Measurements from ENCODE around the gene NELFB.
A peak's percentile ranks its signal among the peaks of the same experiment; 100 is the strongest.
"Not testable (repeated sequence)": the region's sequence is repeated elsewhere in the genome, so short reads cannot be mapped to it uniquely, and the experiment has no call there.

The NELFB gene

DNA sequence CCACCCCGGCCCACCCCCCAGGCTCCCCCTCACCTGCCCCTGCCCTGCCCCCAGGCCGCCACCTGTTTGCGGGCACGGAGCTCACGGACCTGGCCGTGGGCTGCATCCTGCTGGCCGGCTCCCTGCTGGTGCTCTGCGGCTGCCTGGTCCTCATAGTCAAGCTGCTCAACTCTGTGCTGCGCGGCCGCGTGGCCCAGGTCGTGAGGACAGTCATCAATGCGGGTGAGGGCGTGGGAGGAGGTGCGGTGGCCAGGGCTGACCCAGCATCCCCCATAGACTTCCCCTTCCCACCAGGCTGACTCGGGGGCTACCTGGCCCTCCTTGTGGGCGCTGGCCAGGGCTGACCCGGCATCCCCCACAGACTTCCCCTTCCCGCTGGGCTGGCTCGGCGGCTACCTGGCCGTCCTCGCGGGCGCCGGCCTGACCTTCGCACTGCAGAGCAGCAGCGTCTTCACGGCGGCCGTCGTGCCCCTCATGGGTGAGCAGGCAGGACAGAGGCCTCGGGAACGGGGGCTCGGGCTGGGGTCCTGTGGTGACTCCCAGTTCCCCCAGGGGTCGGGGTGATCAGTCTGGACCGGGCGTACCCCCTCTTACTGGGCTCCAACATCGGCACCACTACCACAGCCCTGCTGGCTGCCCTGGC, 21.0 kb upstream of the NELFB start:
- no peak for DNase-seq

DNA sequence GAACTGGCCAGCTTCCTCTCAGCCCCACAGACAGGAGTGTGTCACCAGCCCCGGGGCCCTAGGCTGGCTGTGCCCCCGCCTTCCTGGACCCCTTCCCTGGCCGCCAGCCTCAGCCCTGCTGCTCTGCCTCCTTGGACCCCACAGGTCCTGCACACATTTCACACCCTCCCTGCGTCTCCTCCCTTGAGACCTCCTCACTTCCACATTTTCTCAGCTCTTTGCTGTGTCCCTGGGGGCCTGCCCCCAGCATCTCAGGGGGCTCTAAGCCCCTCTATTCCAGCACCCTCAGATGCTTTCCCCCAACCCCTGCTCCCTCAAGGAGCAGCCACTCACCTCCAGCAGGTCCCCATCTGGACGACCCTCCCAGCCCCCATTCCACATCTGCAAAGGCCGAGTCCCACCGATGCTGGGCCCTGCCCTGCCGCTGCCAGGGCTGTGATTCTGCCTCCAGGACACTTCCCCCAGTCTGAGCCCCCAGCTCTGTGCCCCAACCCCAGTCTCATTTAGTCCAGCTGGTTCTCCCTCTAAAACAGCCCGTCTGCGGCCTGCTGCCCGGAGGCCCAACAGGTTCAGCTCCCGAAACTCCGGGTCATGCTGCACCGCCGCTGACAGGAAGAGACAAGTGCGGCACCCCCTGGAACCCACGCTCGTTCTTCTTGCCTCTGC, 20.2 kb upstream of the NELFB start:
- no peak for DNase-seq

DNA sequence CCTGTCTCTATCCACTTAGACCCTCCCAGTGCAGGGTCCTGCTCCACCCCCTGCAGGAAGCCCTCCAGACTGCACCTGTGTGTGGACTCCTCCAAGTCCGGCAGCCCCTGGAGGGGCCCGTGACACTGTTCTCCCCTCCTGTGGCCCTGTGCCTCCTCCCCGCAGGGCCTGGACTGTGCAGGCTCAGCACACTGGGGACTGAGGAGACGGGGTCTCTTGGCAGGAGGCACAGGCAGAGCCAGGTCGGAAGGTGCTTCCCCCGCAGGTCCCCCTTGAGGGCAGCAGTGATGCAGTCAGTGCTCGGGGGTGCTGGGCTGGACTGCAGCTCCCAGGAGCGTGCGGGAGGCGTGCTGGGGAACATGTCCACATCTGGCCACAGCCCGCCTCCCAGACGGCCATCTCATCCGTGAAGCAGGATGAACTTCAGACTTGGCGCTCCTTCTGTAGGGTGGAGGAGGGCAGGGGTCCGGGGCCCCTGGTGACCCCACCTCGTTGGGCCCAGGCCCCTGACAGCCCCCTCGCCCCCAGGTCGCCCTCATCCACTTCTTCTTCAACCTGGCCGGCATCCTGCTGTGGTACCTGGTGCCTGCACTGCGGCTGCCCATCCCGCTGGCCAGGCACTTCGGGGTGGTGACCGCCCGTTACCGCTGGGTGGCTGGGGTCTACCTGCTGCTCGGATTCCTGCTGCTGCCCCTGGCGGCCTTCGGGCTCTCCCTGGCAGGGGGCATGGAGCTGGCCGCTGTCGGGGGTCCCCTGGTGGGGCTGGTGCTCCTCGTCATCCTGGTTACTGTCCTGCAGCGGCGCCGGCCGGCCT, 19.5 kb upstream of the NELFB start:
- no peak for DNase-seq

DNA sequence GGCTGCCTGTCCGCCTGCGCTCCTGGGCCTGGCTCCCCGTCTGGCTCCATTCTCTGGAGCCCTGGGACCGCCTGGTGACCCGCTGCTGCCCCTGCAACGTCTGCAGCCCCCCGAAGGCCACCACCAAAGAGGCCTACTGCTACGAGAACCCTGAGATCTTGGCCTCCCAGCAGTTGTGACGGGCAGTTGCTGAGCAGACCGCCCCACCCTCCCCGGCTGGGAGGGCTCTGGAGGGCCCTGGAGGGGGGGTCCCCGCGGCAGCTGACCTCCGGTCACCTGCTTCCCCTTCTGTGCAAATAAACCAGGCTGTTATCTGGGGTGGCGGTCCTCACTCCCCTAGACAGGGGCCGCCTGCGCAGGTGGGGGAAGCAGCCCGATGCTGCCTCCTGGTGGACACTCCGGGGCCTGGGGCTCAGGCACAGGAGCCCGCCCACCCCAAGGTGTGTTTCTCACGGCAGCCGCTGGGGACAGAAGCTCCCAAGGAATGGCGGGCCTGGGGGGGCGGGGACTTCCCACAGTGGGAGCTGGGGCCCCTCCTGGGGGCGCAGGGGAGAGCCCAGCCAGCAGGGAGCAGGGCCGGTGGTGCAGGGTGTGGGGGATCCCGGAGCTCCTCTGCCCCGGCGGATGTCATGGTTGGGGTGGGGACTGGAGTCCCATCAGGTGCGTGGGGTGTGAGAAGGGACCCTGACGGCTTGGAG, 18.7 kb upstream of the NELFB start:
- peak in 51 of 56 donors; percentile 26 to 86 (median 61) for DNase-seq

DNA sequence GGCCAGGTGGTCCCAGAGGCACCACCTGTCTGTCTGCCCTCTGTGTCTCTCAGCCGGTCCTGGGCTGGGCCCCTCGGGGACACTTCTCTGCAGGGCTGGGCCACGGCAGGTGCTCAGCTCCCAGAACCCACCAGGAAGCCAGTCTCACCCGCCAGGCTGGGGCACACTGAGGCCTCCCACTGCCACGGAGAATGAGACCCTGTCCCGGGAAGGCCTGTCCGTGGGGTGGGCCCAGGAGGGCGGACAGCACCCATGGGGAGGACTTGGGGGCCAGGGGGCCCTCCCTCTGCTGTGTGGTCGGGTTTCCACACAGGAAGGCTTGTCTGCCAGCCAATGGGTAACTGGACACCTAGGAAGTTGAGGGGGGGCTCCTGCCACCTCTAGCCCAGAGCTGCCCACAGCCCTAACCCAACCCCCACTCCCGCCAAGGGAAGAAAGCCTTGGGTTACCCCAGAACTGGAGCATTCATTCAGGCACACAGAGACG, 18.1 kb upstream of the NELFB start:
- DNase-seq: peak in 1 of 56 donors; percentile 36

DNA sequence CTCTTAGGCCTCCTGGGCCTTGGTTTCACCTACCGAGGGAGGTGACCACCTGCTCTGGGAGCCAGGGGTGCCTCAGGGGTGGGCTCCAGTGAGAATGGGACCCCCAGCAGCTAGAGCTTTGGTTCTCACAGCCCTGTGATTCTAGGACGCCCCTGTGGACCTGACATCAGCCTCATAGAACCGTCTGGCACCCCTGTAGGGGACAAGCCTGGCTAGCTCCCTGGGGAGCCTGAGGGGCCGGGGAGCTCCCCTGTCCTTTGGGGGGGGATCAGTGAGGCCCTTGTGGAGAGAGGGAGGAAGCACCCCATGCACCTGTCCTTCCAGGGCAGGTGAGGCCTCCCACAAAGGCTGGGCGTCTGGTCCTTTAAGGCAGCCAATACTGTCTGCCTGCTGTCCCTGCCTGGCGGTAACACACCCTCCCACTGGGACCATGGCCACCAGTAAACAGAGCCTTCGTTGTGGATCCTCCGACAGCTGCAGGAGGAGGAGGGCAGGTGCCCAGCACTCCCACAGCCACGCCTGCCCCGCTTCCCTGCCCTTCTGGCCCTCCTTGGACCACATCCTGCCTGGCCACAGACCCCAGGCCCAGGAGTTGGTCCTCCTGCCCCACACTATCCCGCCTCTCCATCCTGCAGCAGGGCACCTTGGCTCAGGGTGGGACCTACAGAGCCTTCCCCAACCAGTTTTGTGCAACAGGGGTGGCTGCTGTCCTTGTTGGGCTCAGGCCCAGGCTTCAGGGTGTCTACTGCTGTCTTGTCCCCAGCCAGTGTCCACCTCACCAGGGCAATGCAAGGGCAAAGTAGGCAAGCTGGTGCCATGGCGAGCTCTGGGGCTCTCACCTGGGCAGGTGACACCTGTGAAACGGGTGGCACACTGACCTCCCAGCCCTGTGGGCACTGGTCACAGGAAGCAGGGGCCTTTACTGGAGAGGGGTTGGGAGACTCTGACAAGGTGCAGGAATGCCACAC, 17.1 kb upstream of the NELFB start:
- peak in 47 of 56 donors; percentile 14 to 90 (median 56) for DNase-seq

DNA sequence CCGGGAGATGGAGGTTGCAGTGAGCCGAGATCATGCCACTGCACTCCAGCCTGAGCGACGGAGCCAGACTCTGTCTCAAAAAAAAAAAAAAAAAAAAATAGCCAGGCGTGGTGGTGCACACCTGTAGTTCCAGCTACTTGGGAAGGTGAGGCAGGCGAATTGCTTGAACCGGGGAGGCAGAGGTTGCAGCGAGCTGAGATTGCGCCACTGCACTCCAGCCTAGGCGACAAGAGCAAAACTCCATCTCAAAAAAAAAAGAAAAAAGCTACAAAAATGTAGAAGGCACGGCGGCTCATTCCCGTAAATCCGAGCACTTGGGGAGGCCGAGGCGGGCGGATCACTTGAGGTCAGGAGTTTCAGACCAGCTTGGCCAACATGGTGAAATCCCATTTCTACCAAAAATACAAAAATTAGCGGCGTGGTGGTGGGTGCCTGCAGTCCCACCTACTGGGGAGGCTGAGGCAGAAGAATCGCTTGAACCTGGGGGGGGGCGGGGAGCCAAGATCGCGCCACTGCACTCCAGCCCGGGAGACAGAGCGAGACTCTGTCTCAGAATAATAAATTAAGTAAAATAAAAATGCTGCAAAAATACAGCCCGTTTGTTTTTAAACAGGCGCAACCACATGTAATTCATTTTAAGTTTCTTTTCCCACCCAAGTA, 15.5 kb upstream of the NELFB start:
- DNase-seq: not testable (repeated sequence)

DNA sequence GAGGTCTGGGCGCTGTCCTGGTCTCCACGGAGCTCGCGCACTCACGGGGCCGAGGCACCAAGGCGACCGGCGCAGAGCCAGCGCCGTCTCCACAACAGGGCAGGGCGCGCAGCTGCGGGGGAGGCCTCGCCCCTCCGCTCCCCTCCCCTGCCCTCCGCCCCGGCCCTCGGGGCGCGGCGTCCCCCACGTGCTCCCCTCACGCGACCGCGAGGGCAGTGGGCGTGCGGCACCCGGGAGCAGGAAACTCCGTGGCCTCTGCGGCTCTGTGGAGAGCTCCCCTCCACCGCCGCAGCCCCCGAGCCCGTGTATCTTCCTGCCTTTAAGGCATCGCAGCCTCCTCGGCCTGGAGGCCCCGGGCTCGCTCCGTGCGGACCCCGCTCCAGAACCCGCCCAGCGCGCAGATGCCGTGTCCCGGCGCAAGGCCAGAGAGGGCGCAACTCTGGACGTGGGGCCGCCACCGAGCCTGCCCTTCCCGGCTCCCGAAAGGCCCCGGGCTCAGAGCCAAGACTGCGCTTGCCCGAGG, 14.7 kb upstream of the NELFB start:
- peak in 50 of 56 donors; percentile 24 to 88 (median 72) for DNase-seq

DNA sequence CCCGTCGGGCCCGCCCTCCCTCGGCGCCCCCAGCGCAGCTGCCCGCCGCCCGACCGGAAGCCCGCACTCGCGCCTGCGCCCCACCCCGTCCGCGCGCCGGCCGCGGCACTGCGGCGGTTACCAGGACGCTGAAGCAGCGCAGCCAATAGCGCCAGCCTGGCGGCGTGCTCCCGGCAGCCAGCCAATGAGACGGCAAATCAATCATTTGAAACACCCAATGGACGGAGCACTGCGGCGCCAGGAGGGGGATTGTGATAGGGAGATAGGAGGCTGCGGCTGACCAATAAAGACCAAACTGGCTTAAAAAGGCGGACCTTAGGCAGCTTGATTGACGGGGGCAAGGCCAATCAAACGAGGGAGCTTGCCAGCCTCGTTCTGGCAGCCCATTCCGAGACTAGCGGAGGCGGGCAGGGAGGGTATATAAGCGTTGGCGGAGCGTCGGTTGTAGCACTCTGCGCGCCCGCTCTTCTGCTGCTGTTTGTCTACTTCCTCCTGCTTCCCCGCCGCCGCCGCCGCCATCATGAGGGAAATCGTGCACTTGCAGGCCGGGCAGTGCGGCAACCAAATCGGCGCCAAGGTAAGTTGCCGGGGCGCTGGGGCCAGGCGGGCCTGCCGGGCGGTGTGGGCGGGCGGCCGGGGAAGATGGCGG, 14.2 kb upstream of the NELFB start, which contains the start of gene TUBB4B:
Gene TUBB4B (plus strand): TSS at position 447 of the 649 bp plus-strand sequence. CDS start 74 bp downstream, at position 521.
- DNase-seq: peak; percentile 81 to 100 (median 99)

DNA sequence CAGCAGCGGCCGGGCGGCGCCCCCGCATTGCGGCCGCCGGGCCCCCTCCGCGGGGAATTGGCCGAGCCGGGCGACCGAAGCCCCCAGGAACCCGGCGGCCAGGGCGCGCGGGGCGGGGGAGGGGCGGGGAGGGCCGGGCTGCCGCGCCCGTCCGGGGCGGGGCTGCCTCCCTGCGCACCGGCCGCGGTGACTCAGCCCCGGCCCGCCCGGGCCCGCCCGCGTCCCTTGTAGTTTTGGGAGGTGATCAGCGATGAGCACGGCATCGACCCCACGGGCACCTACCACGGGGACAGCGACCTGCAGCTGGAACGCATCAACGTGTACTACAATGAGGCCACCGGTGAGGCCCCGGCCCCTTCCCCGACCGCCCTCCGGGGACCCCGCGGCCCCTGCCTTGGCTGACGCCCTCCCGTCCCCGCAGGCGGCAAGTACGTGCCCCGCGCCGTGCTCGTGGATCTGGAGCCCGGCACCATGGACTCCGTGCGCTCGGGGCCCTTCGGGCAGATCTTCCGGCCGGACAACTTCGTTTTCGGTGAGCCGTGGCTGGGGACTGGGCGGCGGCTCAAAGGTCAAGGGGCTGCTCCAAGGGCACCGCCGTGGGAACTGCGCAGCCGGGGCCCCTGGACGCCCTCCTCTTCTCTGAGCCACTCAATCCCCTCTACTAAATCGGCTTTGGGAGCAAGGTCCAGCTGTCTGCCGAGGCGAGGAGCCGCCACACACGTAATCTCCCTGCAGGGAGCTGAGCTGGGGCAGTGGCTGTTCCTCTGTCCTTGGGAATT, 13.4 kb upstream of the NELFB start:
- peak in 9 of 56 donors; percentile 32 to 74 (median 52) for DNase-seq

DNA sequence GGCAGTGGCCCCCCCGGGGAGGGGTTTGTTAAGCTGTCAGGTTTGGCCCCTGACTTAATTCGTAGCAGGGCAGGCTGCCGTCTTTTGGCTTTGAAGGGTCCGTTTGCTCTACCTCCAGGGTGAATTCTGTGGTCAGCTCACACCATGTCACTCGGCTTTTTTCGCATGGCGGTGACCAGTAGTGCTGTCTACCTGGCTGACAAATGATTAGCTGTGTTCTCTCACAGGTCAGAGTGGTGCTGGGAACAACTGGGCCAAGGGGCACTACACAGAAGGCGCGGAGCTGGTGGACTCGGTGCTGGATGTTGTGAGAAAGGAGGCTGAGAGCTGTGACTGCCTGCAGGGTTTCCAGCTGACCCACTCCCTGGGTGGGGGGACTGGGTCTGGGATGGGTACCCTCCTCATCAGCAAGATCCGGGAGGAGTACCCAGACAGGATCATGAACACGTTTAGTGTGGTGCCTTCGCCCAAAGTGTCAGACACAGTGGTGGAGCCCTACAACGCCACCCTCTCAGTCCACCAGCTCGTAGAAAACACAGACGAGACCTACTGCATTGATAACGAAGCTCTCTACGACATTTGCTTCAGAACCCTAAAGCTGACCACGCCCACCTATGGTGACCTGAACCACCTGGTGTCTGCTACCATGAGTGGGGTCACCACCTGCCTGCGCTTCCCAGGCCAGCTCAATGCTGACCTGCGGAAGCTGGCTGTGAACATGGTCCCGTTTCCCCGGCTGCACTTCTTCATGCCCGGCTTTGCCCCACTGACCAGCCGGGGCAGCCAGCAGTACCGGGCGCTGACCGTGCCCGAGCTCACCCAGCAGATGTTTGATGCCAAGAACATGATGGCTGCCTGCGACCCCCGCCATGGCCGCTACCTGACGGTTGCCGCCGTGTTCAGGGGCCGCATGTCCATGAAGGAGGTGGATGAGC, 12.6 kb upstream of the NELFB start:
- no peak for DNase-seq

DNA sequence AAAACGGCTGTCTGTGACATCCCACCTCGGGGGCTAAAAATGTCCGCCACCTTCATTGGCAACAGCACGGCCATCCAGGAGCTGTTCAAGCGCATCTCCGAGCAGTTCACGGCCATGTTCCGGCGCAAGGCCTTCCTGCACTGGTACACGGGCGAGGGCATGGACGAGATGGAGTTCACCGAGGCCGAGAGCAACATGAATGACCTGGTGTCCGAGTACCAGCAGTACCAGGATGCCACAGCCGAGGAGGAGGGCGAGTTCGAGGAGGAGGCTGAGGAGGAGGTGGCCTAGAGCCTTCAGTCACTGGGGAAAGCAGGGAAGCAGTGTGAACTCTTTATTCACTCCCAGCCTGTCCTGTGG, 11.9 kb upstream of the NELFB start:
- DNase-seq: not testable (repeated sequence)

DNA sequence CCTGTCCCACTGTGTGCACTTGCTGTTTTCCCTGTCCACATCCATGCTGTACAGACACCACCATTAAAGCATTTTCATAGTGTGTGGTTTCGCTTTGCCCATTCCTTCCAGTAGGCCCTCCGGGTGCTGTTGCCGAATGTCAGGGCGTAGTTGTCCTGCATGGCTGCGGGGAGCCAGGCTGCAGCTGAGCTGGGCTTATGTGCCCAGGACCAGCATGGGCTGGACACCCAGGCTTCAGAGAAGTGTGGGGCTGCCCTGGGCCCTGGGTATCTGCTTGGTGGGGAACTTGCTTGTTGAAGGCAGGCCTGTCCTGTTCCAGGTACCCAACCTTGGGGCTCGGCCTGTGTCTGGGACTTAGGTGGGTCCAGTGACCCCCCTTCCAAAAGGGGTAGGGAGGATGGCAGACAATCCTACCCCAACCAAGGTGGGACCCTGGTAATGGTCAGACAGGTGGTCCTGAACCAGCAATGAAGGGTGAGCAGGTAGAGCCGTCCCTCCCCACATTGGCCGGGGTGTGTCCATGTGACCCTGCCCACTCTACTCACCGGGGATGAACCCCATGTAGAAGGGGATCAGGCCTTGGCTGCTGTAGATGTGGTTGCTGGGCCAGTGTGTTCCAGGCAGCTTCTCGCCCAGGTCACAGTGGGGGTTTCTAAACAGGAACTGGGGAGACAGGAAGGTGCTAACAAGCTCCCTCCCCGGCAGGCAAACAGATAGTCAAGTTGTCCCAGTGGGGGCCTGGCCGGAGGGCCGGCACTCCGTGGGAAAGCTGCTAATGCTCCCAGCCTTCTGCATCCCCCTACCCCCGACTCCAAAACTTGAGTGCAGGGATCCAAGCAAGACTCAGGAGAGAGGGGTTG, 11.3 kb upstream of the NELFB start:
- DNase-seq: no peak

DNA sequence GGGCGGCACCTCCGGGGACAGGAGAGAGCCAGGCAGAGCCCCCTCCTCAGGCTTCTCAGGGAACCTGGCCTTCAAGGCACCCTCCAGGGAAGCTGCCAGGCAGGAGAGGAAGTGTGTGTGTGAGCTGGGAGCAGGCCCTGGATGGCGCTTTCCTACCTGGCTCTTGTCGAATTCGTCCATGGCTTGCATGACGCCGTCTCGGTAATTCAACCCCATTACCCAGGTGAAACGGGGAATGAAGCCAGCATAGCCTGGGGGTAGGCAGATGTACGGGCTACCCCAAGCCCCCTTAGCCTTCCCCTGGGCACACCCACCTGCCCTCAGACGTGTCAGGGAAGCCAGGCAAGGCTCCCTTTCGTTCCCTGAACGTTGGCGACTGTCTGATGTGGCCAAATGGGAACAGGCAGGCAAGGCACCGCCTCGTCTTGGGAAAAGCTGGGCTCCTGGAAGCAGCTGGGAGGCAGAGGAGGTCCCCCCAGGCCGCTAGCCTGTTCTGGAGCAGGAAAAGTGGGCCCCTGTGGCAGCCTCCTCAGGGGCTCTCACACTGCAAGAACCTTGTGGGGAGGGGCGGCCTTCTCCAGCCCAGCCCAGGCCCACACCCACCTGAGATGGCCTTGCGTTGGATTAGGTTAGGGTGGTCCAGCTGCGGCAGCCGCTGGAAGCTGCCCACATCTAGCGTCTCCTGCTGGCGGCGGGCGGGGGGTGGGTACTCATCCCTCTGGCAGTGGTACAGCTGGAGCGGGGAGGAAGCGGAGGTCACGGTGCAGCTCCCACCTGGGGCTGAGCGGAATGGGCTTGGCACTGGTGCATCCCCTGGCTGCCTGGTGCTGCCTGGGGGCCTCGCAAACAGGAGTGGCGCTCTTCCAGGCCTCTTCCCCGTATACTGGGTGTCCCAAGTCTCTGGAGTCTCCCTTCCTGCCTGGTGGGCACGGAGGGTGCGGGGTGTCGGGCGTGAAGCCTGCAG, 10.4 kb upstream of the NELFB start:
- no peak for DNase-seq
